Jurkat, Clone E6-1 (cell line): ENCODE data around the gene NEDD4.
"Not testable (repeated sequence)": the region's sequence is repeated elsewhere in the genome, so short reads cannot be mapped to it uniquely, and the experiment has no call there.

ENCODE experiments used
- DNase-seq: peaks from one replicate; pipeline ENCODE4 v3.0.0-alpha.2; 2011; ENCODE audit warnings: low read depth, low spot score
- H3K4me3 ChIP-seq: 2 replicates; pipeline ENCODE4 v1.5.1; 2011; ENCODE audit warnings: mild to moderate bottlenecking, low read length, control low read depth, moderate library complexity

NEDD4 gene

GRCh38 chr15:55799291-55800212 lies 193.9 kb downstream of the NEDD4 start:
- peak; percentile 17 for DNase-seq
- H3K4me3 ChIP-seq: no peak overlapping the region

- no peak for DNase-seq
- no peak overlapping the region for H3K4me3 ChIP-seq
Observed at GRCh38 chr15:55796321-55796965, 197.0 kb downstream of the NEDD4 start.

GRCh38 chr15:55795031-55795430 lies 198.4 kb downstream of the NEDD4 start:
- DNase-seq: no peak
- H3K4me3 ChIP-seq: no peak overlapping the region

GRCh38 chr15:55791551-55792400 lies 201.6 kb downstream of the NEDD4 start:
- no peak overlapping the region for H3K4me3 ChIP-seq
- no peak for DNase-seq

- DNase-seq: peak; percentile 8
- H3K4me3 ChIP-seq: no peak overlapping the region
Observed at GRCh38 chr15:55789066-55789660, 204.2 kb downstream of the NEDD4 start.

GRCh38 chr15:55786341-55786740 lies 207.1 kb downstream of the NEDD4 start:
- H3K4me3 ChIP-seq: no peak overlapping the region
- DNase-seq: no peak

GRCh38 chr15:55785593-55785992 lies 207.8 kb downstream of the NEDD4 start:
- not testable (repeated sequence) for DNase-seq, H3K4me3 ChIP-seq

- no peak for DNase-seq
- H3K4me3 ChIP-seq: no peak overlapping the region
Observed at GRCh38 chr15:55784286-55784685, 209.1 kb downstream of the NEDD4 start.

- no peak for DNase-seq
- no peak overlapping the region for H3K4me3 ChIP-seq
Observed at GRCh38 chr15:55782901-55783300, 210.5 kb downstream of the NEDD4 start.

GRCh38 chr15:55780292-55780691 lies 213.1 kb downstream of the NEDD4 start:
- H3K4me3 ChIP-seq: no peak overlapping the region
- DNase-seq: no peak

GRCh38 chr15:55778932-55779331 lies 214.5 kb downstream of the NEDD4 start:
- H3K4me3 ChIP-seq: no peak overlapping the region

More at GRCh38 chr15:55778932-55779331, 214.5 kb downstream of the NEDD4 start:
- DNase-seq: no peak
